HUES6 (cell line): ENCODE data around the gene TEPSIN.

Source experiments
- H3K27ac ChIP-seq: 2 replicates; pipeline ENCODE4 v1.7.0; 2013; ENCODE audit warnings: low read depth, mild to moderate bottlenecking, low read length, inconsistent platforms
- H3K27me3 ChIP-seq: 2 replicates; pipeline ENCODE4 v1.6.1; 2013; ENCODE audit warnings: low read length; ENCODE audit not compliant: control insufficient read depth, insufficient read depth
- H3K36me3 ChIP-seq: 2 replicates; pipeline ENCODE4 v1.6.1; 2013; ENCODE audit warnings: low read length; ENCODE audit not compliant: control insufficient read depth, insufficient read depth
- H3K4me1 ChIP-seq: 2 replicates; pipeline ENCODE4 v1.6.1; 2013; ENCODE audit warnings: low read length; ENCODE audit not compliant: control insufficient read depth, insufficient read depth
- H3K4me3 ChIP-seq: 2 replicates; pipeline ENCODE4 v1.5.1; 2013; ENCODE audit warnings: low read depth, low read length
- H3K9ac ChIP-seq: one replicate; pipeline ENCODE4 v1.6.1; 2013; ENCODE audit warnings: mild to moderate bottlenecking, low read length
- H3K9me3 ChIP-seq: 2 replicates; pipeline ENCODE4 v1.6.1; 2013; ENCODE audit warnings: low read depth, low read length; ENCODE audit not compliant: control insufficient read depth, insufficient read depth

TEPSIN gene

DNA sequence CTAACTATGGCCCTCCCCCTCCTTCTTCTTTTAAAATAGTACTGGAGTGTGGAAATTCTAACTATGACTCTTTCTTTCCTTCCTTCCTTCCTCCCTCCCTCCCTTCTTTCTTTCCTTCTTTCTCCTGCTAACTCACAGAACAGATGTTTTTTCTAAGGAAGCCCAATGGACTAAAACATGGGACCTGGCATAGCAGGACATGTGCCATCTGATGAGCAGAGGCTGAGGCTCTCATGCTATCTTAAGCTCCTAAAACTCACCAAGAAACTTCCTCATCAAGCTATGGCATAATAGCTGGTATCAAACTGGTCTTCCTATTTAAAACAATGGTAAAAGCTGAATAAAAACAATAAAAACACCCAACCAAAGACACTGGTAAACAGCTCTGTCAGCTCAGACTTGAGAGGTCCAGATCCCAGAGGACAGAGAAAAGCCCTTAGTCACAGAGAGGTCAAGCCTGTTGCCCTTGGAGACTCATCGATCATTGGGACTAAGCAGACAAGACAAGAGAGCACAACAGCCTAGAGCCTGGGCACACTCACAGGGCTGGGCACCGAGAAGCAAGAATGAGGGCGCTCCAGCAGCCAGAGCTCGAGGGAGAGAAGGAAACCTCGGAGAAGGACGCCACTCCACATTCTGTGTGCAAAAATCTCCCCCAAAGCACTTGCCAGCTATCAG lies 28.7 kb upstream of the TEPSIN start:
- no peak overlapping the region for H3K27ac ChIP-seq
- H3K27me3 ChIP-seq = no peaks in the 10 kb centered on the region
- H3K9ac ChIP-seq = no peak overlapping the region
- H3K9me3 ChIP-seq = no peaks in the 10 kb centered on the region
- peaks cover 53% of the 10 kb centered on the region for H3K36me3 ChIP-seq
- H3K4me1 ChIP-seq = no peaks in the 10 kb centered on the region
- H3K4me3 ChIP-seq = no peak overlapping the region

DNA sequence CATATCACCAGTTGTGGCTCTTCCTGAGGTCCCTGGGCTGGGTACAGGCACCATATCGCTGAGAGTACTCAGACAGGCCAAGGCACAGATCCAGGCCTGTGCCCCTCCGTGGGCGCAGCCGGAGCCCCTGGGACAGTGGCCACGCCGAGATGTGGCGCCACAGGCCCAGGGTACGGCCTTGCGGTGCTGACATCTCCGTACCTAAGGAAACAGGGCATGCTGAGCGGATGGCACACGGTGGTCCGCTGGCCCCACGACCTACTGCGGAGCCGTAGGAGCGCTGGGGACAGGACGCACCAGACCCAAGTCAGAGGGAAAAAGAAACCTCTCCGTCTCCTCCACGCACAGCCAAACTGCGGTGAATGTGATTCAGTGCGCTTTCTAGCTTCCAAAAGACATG lies 26.7 kb upstream of the TEPSIN start:
- no peak overlapping the region for H3K27ac ChIP-seq
- H3K9me3 ChIP-seq = no peaks in the 10 kb centered on the region
- no peak overlapping the region for H3K4me3 ChIP-seq
- H3K9ac ChIP-seq = no peak overlapping the region
- H3K4me1 ChIP-seq = no peaks in the 10 kb centered on the region
- H3K36me3 ChIP-seq = peaks cover 56% of the 10 kb centered on the region
- no peaks in the 10 kb centered on the region for H3K27me3 ChIP-seq

DNA sequence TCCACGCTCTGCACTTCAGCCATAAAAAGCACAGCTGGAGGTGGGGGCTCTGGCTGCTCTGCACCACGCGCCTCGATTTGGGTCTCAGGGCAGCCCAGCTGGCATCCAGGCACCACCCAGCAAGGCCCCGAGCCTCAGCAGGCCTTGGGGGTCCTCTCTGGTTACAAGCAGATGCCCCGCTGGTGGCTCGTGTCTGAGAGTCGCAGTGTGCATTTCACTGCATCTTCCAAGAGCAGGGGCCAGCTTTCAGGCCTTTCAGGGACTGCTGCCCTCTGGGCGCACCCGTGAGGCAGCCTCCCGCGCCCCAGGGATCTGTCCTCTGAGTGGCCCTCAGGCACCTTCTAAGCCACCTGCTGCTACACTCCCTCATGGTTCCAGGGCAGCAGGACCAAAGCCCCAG lies 25.8 kb upstream of the TEPSIN start:
- H3K4me3 ChIP-seq = no peak overlapping the region
- H3K4me1 ChIP-seq = no peaks in the 10 kb centered on the region
- no peaks in the 10 kb centered on the region for H3K9me3 ChIP-seq
- peaks cover 58% of the 10 kb centered on the region for H3K36me3 ChIP-seq
- H3K27me3 ChIP-seq = no peaks in the 10 kb centered on the region
- no peak overlapping the region for H3K27ac ChIP-seq
- no peak overlapping the region for H3K9ac ChIP-seq

DNA sequence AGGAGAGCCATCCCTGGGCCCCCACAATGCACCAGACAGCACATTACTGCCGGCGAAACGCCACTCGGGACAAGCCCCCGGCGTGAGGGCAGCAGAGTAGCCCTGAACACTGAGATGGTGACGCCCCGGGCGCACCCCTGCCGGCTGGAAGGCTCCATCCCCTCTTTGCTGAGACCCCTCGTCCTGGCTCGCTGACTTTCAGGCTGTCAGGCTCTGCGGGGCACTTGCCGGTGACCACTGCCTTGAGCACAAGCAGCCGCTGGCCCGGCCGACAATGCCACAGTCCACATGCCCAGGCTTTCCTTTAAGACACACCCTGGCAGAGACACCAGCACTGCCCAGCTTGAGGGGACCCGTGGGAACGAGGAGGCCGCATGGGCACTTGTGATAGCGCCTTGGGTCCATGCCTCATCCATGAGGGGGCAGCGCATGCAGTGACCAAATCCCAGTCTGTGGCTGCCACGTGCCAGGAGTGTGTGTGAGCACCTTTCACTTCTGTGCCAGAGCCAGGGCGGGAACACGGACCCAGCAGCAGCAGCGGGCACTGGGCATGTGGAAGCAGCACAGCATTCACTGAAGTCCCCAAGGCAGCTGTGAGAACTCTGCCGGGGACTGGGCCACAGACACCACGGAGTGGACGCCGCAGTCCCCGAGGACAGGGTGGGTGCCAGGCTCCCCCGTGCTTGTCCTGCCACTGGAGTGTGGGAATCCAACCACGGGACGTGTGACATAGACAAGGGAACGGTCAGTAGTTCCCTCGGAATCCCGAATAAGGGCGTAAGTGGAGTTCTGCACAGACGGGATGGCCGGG lies 24.7 kb upstream of the TEPSIN start:
- H3K36me3 ChIP-seq = peaks cover 63% of the 10 kb centered on the region
- H3K9me3 ChIP-seq = no peaks in the 10 kb centered on the region
- H3K27ac ChIP-seq = no peak overlapping the region
- no peak overlapping the region for H3K9ac ChIP-seq
- no peak overlapping the region for H3K4me3 ChIP-seq
- no peaks in the 10 kb centered on the region for H3K27me3 ChIP-seq
- no peaks in the 10 kb centered on the region for H3K4me1 ChIP-seq

DNA sequence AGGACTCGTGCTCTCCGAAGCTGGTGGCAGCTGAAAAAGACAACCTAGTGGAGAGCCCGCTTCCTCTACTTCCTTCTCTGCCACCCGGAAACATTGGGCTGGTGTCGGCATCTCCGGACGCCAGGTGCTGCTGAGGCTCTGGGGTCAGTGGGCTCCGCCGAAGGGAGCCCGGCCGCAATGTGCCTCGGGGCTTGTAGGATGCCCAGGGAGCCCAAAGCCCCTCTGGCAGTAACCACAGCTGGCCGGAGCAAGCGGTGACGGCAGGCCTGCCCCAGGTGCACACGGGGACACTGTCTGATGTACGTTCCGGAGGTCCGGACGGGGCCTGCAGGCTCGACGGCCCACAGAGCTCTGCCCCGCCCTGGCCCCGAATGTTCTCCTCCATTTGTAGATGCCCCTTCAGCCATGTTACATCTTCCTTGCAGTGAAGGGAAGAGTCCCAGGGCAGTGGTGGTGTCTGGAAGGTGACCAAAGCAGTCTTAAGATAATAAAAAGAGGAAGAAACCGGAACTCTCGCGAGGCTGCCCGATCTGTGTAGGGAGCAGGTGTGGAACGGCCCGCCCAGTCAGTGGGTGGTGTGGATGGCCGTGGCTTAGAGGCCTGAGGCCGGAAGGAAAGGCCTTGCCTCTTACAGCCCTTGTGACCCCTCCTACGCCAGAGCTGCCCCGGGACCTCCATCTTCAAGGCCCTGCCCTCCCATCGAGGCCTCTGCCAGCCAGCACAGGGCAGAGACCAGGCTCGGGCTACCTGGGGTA lies 22.9 kb upstream of the TEPSIN start:
- Histone ChIP-seq H3K27ac (no peak overlapping the region), H3K9ac (no peak overlapping the region), H3K4me3 (no peak overlapping the region), H3K4me1 (no peaks in the 10 kb centered on the region), H3K9me3 (no peaks in the 10 kb centered on the region), H3K27me3 (no peaks in the 10 kb centered on the region), H3K36me3 (peaks cover 65% of the 10 kb centered on the region)

DNA sequence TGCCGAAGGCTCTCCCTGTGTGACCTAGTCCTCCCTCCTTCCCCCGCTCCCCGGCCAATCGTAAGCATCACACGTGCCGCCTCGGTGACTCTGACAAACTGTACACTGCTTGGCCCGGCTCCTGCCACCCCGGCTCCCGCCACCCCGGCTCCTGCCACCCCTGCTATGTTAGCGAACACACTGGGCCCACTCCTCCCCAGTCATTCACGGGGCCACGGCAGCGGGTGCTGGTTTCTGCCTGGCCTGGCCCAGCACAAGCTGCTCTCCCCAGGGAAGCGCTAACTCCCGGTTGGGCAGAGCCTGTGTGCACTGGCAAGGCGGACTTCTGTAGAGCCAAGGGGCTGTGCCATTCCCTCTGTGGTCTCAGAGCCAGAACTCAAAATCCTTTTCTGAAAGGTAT lies 22.2 kb upstream of the TEPSIN start:
- no peaks in the 10 kb centered on the region for H3K4me1 ChIP-seq
- H3K9ac ChIP-seq = no peak overlapping the region
- no peaks in the 10 kb centered on the region for H3K27me3 ChIP-seq
- H3K4me3 ChIP-seq = no peak overlapping the region
- H3K36me3 ChIP-seq = peaks cover 65% of the 10 kb centered on the region
- no peaks in the 10 kb centered on the region for H3K9me3 ChIP-seq
- no peak overlapping the region for H3K27ac ChIP-seq

DNA sequence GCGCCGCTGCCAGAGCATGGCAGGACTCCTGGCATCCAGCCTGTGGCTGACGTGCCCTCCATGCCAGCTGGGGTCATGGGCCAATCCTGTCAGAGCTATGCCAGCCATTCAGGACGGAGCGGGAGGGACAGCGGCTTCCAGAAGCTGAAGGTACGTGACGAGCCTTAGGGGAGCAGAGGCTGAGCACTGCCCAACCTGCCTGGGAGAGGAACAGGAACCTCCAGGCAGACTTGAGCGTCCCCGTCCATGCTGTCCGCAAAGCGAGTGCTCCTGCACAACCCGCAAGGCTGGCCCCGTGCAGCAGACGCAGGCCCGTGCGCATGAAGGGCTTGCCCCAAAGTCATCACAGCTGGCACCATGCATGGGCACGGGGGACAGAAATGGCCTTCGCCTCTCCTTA lies 21.8 kb upstream of the TEPSIN start:
- Histone ChIP-seq H3K4me1 (no peaks in the 10 kb centered on the region), H3K9ac (no peak overlapping the region), H3K4me3 (no peak overlapping the region), H3K27me3 (no peaks in the 10 kb centered on the region), H3K36me3 (peaks cover 61% of the 10 kb centered on the region), H3K9me3 (no peaks in the 10 kb centered on the region), H3K27ac (no peak overlapping the region)

DNA sequence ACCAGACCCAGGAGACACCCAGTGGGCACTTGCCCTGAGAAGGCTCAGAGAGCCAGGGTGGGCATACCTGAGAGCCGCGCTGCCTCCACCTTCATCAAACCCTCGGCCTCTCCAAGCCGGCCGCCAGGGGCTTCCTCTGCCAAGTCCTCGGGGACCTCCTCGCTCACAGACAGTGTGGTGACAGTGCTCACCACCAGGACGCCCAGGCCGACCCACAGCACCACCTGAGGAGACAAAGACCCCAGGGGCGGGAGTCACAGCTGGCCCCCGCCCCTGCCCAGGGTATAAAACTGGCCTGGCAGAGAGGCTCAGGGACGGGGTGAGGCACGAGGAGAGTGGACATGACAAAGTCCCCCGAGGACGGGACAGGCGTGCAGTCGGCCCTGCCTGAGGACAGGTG lies 21.3 kb upstream of the TEPSIN start:
- Histone ChIP-seq H3K4me3 (no peak overlapping the region), H3K27me3 (no peaks in the 10 kb centered on the region), H3K9me3 (no peaks in the 10 kb centered on the region), H3K4me1 (0 out of 2 replicates have a peak, but pooled peaks cover 1% of the 10 kb centered on the region), H3K27ac (no peak overlapping the region), H3K9ac (no peak overlapping the region), H3K36me3 (peaks cover 57% of the 10 kb centered on the region)

DNA sequence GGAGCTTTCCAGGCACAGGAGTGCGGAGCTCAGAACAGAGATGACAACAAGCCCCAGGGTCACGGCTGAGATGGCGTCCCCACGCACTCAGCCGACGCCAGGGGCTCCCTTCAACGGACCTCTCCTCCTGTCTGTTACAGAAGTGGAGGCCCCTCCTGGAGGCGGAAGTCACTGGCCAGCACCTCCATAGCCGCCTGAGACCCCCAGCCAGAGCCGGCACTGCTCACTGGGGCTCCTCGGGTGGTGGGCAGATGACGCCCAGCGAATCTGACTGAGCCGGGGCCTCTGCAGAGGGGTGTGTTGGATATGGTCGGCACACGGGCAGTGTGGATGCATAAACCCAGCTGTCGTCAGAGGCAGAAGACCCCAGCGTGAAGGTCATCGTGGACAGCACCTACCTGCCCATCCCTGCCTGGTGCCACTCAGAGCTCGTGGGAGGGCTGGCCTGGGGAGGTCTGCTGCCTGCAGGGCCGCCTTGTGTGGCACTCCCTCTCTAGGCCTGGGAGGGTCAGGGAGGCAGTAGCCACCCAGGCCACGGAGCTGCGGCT lies 20.3 kb upstream of the TEPSIN start:
- no peak overlapping the region for H3K27ac ChIP-seq
- H3K9me3 ChIP-seq = no peaks in the 10 kb centered on the region
- no peaks in the 10 kb centered on the region for H3K27me3 ChIP-seq
- H3K9ac ChIP-seq = no peak overlapping the region
- H3K4me3 ChIP-seq = no peak overlapping the region
- peaks cover 51% of the 10 kb centered on the region for H3K36me3 ChIP-seq
- peaks cover 6% of the 10 kb centered on the region; the same call in 1 of the 2 replicates for H3K4me1 ChIP-seq

DNA sequence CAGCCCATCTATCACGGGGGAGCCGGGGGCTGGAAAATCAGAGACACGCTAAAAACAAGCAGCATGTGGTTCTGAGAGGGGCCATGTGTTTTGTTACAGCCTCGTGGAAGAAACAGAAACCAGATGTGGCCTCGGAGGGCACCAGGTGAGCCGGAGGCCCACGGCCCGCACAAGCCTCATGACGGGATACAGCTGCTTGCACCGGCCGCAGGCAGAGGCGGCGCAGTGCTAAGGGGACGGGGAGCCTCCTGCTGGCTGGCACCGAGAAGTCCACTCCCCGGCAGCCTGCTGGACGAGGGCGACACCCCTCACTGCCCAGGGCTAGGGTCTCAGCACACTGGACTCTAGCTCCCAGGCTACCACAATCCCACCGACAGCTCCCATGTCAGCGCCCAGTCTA lies 19.4 kb upstream of the TEPSIN start:
- Histone ChIP-seq H3K27me3 (no peaks in the 10 kb centered on the region), H3K4me1 (peaks cover 6% of the 10 kb centered on the region; the same call in 1 of the 2 replicates), H3K27ac (no peak overlapping the region), H3K36me3 (peaks cover 44% of the 10 kb centered on the region), H3K4me3 (no peak overlapping the region), H3K9me3 (no peaks in the 10 kb centered on the region), H3K9ac (no peak overlapping the region)

DNA sequence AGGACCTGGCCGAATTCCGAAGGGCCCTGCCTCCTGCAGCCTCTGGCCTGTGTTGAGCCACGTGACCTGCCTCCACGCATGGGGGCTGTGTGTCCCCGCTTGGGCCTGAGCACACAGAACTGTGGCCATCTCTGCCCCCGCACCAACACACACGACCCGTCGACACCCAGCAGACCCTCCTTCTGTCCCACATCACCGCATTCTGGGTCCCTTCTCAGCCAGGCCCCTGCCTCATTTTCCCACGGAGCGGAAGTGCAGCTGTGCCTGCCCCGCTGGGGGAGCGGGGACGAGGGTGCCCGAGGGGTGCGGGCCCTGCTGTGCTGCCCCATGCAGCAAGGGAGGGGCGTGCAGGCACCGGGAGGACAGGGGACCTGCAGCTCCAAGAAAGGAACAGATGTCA lies 18.7 kb upstream of the TEPSIN start:
- H3K9ac ChIP-seq = no peak overlapping the region
- no peaks in the 10 kb centered on the region for H3K9me3 ChIP-seq
- peaks cover 7% of the 10 kb centered on the region; the same call in 1 of the 2 replicates for H3K4me1 ChIP-seq
- peaks cover 44% of the 10 kb centered on the region for H3K36me3 ChIP-seq
- no peak overlapping the region for H3K4me3 ChIP-seq
- no peaks in the 10 kb centered on the region for H3K27me3 ChIP-seq
- no peak overlapping the region for H3K27ac ChIP-seq
